NK-92 treated with Interleukin-12 subunit alpha and Interleukin-12 subunit beta, amount 100 ng/mL, for 24 hours (cell line): ENCODE data around the gene CPT2.

ENCODE experiments used
- DNase-seq: peaks from one replicate; lab custom pipeline; 2025; lab: John Stamatoyannopoulos, UW

The CPT2 gene

DNA sequence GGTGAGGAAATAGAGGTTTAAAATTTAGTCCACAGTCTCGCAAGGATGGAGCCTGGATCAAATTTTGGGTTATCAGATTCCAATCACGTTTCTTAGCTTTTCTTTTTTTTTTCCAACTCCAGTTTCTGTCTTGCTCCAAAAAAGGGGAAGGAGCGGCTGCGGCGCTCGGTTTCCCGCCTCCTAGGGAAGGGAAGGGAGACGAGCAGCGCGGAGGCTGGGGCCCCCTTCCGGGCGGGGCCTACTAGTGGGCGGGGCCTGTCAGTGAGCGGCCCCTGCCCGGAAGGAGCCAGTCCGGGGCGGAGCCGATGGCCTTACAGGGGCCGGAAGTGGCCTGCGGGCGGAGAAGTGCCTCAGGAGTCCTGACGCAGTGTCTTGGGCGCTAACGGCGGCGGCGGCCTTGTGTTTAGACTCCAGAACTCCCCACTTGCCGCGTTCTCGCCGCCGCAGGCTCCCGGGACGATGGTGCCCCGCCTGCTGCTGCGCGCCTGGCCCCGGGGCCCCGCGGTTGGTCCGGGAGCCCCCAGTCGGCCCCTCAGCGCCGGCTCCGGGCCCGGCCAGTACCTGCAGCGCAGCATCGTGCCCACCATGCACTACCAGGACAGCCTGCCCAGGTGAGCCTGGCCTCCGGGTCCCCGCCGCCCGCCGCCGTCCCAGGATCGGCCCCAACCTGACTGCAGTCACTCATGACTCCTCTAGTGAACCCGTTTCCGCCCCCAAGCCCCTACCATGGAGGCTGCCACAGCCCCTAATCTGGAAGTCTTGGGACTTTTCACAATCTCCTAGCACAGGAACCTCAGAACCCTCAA, at the start of gene CPT2:
Gene CPT2, plus strand, starts transcription at position 340 of the 806 bp plus-strand sequence. Its CDS starts 120 bp downstream, at position 460.
- peak; percentile 86 for DNase-seq

DNA sequence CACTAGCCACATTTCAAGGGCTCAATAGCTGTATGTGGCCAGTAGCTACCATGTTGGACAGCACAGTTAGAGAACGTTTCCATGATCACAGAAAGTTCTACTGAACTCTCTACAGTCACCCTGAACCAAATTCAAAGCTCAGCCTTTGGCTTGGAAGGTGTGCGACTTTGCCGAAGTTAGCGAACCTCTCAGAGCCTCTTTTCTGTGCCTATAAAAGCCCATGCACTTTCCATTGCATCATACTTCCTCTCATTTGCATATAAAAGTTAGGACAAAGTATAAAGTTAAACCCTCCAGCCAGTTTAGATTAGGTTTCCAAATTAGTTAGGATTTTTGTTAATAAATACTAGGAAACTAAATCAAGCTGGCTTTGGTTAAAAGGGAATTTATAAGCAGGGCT, 49.5 kb upstream of the CPT2 start:
- DNase-seq = no peak

DNA sequence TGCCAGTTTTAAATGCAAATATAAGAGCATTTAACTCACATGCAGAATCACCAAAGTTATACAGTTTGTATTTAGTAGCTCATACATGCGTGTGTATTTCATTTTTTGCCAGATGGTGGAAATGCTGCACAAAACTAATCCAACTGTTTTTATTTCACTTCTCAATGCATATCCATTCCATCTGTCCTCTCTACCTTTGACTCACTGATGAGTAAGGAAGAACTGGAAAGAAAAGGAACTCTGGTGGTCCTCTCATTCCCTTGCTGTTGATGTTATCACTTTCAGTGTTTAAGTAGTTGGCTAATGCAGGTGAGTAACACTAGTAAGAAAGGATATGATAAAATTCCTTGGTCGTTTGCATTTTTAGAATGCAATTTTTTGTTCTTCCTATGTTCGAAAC, 48.5 kb upstream of the CPT2 start:
- DNase-seq = no peak

- no peak for DNase-seq
Measured at GRCh38 chr1:53153752-53154151, 42.9 kb upstream of the CPT2 start.

GRCh38 chr1:53154859-53155438, 41.7 kb upstream of the CPT2 start:
- DNase-seq = no peak

- no peak for DNase-seq
Measured at GRCh38 chr1:53155534-53155933, 41.1 kb upstream of the CPT2 start.

DNA sequence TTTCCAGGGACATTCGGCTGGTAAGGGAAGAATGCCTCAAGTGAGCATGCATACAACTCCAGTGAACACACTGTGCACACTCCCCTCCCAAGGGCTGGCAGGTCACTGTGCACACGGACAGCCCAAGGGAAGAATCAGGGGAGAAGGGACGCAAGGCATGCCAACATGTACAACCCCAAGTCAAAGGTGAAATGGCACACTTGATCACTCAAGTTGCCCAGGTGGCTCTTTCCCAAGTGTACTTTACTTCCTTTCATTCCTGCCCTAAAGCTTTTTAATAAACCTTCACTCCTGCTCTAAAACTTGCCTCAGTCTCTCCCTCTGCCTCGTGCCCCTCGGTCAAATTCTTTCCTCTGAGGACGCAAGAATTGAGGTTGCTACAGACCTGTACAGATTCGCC, 40.7 kb upstream of the CPT2 start:
- DNase-seq = no peak

DNA sequence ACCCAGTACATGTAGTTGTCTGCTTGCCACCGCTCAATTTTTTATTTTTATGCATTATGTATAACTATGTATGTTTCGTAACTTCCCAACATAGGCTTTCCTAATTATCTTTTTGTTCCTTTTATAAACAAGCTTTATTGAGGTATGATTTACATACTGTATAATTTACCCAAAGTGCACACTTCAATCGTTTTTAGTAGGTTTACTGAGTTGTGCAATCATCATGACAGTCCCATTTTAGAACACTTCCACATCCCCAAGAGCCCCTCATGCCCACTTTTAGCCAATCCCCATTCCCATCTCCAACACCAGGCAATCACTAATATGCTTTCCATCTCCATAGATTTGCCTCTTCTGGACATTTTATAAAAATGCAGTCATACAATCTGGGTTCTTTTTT, 39.8 kb upstream of the CPT2 start:
- no peak for DNase-seq

- no peak for DNase-seq
Measured at GRCh38 chr1:53158900-53159299, 37.7 kb upstream of the CPT2 start.

GRCh38 chr1:53160924-53161378, 35.7 kb upstream of the CPT2 start:
- no peak for DNase-seq

DNA sequence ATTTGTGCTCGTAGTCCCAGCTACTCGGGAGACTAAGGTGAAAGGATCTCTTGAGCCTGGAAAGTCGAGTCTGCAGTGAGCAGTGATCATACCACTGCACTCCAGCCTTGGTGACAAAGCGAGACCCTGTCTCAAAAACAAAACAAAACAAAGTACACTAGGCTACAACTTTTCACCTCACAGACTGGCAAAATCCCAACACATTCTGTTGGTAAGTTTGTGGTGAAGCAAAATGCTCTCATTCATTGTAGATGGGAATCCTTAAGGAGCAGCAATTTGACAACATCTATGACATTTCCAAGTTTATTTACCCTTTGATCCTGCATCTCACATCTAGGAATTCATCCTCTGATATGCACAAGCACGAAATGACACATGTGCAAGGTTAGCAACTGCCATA, 34.0 kb upstream of the CPT2 start:
- no peak for DNase-seq

DNA sequence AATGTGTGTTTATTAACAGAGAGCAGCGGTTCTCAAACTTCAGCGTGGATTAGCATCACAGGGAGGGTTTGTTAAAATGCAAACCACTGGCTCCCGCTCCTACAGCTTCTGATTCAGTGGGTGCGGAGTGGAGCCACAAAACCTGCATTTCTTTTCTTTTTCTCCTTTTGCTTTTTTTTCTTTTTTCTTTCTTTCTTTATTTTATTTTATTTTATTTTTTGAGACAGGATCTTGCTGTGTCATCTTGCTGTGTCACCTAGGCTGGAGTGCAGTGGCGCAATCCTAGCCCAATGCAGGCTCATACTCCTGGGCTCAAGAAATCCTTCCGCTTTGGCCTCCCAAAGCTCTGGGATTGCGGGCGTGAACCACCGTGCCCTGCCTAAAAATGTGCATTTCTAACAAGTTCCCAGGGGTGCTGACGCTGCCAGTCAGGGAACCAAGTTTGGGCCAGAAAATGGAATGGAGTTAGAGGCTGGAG, 33.3 kb upstream of the CPT2 start:
- DNase-seq = no peak

GRCh38 chr1:53165408-53165961, 31.1 kb upstream of the CPT2 start:
- DNase-seq = no peak

- DNase-seq = no peak
Measured at GRCh38 chr1:53166366-53166765, 30.3 kb upstream of the CPT2 start.

DNA sequence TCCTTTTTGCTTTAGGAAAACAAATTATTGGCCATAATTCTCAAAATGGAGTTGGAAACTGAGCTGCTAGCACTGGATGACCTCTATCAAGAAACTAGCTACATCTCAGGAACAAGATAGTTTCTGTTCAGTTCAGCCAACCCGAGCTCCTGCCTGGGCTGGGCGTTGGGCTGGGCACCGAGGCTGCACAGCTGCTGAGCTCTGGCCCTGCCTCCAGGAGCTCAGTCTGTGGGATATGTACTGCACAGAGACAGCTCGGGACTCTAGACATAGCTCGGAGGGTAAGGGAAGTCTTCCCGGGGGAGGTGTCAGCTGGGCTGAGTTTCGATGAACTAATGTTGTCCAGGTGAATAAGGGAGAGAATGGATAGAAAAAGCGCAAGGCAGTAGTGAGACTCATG, 29.7 kb upstream of the CPT2 start:
- DNase-seq = no peak

DNA sequence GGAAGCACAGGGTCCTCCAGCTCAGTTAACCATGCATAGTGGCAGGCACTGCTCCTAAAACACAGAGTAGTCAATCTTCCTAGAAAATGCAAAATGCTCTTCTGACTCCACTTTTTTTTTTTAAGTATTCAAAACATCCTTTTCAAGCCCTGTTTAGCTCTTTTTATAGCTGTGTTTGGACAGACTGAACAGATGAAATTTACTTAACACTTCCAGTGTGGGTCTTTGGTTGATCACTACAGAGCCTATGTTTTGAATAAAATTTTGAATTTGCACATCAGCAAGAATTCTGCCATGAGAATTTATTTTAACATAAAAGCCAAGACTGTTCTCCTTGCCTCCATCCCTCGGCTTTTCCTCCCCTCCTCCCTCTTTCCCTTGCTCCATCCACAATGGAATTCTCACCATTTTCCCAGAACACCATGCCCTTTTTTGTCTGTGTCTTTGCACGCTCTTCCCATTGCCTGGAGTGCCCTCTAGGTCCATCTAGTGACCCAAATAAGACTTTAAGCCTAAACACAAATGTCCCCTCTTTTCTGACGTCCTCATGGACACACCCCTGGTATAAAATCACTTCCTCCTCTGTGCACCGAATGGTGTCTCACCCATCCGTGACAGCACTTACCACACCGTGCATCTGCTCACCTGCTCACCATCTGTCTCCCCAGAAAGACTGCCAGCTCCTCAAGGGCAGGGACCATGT, 24.0 kb upstream of the CPT2 start:
- DNase-seq = no peak

DNA sequence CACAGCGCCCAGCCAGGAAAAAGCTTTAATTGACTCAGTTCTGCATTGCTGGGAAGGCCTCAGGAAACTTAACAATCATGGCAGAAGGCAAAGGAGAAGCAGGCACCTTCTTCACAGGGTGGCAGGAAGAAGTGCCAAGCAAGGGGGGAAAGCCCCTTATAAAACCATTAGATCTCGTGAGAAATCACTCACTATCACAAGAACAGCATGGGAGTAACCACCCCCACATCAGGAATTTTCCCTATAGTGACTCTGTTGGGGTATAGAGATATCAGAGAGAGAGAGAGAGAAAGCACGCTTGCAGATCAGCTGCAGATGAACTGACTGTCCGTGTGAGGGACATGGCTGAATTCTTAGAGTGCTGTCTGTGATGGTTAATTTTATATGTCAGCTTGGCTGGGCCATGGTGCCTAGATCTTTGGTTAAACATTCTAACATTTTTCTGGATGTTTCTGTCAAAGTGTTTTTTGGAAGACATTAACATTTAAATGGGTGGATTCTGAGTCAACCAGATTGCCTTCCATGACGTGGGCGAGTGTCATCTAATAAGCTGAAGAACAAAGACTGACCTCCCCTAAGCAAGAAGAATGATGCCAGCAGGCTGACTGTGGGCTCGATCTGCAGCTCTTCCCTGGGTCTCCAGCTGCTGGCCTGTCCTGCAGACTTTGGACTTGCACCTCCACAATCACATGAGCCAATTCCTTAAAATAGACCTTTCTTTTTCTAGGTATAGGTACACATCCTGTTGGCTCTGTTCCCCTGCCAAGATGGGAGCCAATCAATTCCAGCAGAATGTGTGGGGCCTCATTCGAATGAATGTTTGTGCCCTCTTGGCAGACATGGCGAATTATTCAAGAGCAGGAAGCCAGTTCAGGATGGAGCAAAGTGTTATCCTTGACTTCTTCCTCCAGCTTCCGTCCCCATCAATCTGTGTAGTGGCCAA, 21.4 kb upstream of the CPT2 start:
- DNase-seq = no peak

DNA sequence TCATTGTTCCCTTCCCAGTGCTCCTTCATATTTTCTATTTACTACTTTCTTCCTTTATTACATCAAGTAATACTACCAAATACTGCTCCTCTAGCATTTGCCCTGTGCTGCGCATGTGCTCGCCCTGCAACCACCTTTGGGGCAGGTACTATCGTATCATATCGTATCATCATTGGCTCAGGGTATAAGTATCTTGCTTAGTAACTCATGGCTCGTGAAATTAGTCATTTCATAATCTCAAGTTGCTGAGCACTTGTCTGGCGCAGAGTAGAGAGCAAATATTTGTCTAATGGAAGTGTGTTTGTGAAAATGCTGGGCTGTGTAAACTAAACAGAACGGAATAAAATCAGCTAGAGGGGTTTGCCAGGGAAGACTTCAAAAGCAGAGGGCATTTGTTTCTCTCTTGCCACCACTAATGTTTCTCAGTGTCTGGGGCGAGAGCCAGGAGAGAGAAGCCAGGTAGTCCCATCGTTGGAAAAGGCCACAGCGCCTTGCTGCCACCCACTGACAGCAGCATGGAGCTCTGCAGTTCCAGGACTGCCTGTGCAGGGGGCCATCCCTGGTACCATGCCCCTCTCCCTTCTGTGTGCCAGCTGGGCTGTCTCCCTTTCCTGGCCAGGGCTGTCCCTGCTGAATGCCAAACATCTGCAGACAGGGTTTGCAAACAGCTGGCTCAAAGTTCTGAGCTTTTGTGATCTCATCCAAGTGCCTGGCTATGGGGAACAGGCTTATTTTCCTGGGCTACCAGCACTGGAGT, 20.0 kb upstream of the CPT2 start:
- no peak for DNase-seq

- DNase-seq = no peak
Measured at GRCh38 chr1:53180226-53180625, 16.4 kb upstream of the CPT2 start.

GRCh38 chr1:53180951-53181350, 15.7 kb upstream of the CPT2 start:
- no peak for DNase-seq

- peak; percentile 58 for DNase-seq
Measured at GRCh38 chr1:53182111-53182593, 14.5 kb upstream of the CPT2 start.
